Heart left ventricle (tissue), 16 donors: ENCODE measurements around the gene DNAJC17. TPM values are rescaled to one million over a fixed set of nuclear protein-coding genes. Genes with fewer than 3 reads are reported as not detected.

Experiments
- ATAC-seq, 4 donors: fragments of 200-7000 bp; cut with Tn5 transposase; one replicate each; pipeline ENCODE4 v1.9.1; 2020 to 2022; ENCODE audit warnings: moderate library complexity in 4 of 4, mild to moderate bottlenecking in 3 of 4, moderate number of reproducible peaks in 1 of 4
- DNase-seq, 5 donors: peaks; one replicate each; pipeline ENCODE4 v3.0.0-alpha.2; 2020
- H3K27ac ChIP-seq, 12 donors: fragments of 200-600 bp; sonication (generic) in 4 of 12; one replicate each; pipeline versions ENCODE4 v1.5.0 to v1.8.0; 2016 to 2022; ENCODE audit warnings: mild to moderate bottlenecking in 2 of 12
- H3K27me3 ChIP-seq, 9 donors: fragments of 200-600 bp; sonication (generic) in 2 of 9; one replicate each; pipeline versions ENCODE4 v1.5.1 to v1.8.0; 2016 to 2022; ENCODE audit warnings: mild to moderate bottlenecking in 3 of 9
- H3K36me3 ChIP-seq, 9 donors: fragments of 200-600 bp; sonication (generic) in 2 of 9; one replicate each; pipeline versions ENCODE4 v1.5.0 to v1.8.0; 2018 to 2022; ENCODE audit warnings: mild to moderate bottlenecking in 2 of 9
- H3K4me1 ChIP-seq, 12 donors: fragments of 200-600 bp; sonication (generic) in 4 of 12; one replicate each; pipeline versions ENCODE4 v1.5.0 to v1.8.0; 2016 to 2022; ENCODE audit warnings: mild to moderate bottlenecking in 3 of 12
- H3K4me3 ChIP-seq, 12 donors: fragments of 200-600 bp; sonication (generic) in 4 of 12; one replicate each; pipeline versions ENCODE4 v1.5.0 to v1.8.0; 2017 to 2022; ENCODE audit warnings: mild to moderate bottlenecking in 9 of 12, moderate library complexity in 4 of 12
- H3K9me3 ChIP-seq, 12 donors: fragments of 200-600 bp; sonication (generic) in 4 of 12; one replicate each; pipeline versions ENCODE4 v1.5.0 to v1.8.0; 2016 to 2022; ENCODE audit warnings: mild to moderate bottlenecking in 1 of 12
- CTCF ChIP-seq, 12 donors: fragments of 200-600 bp; sonication (generic) in 4 of 12; IDR thresholded peaks; one replicate each; pipeline versions ENCODE4 v1.5.0 to v1.8.0; 2018 to 2022; ENCODE audit warnings: antibody characterized with exemption in 12 of 12, mild to moderate bottlenecking in 5 of 12
- POLR2A ChIP-seq, 2 donors: fragments of 450-650 bp; IDR thresholded peaks; one replicate each; pipeline ENCODE4 v1.6.1; 2017; ENCODE audit warnings: antibody characterized with exemption in 2 of 2, mild to moderate bottlenecking in 2 of 2, moderate library complexity in 2 of 2
- WGBS, 4 donors: extraction: QIAGEN DNeasy Blood & Tissue Kit in 2 of 4; methylation state at CpG; one replicate each; pipeline versions ENCODE4 v1.1.5 to v1.1.7; 2013 to 2018; 5-methylcytosine and 5-hydroxymethylcytosine counted together
- intact Hi-C, 10 donors: fragments of 100-400 bp; cut with DNase I; formaldehyde crosslinking; loops; one replicate each; pipeline versions ENCODE4 v1.11.1 to v1.14.2; 2022
- polyA plus RNA-seq, 2 donors: library from polyadenylated mRNA; stranded (reverse); fragments of 200-250 nt; gene quantifications; one replicate each; pipeline ENCODE4 v1.2.3, GENCODE V29; 2013
- total RNA-seq, 9 donors: library from RNA; depleted of rRNA in 2 of 9; stranded (reverse); fragments of >200 nt in 2 of 9; fragmentation: NEBNext Ultra II Directional in 3 of 9; extraction: Animal tissue kit (Norgen Biotek cat#: 25700) in 3 of 9; gene quantifications; one replicate each; pipeline versions ENCODE4 v1.1.0 to v1.2.4, GENCODE V29; 2016 to 2023
- donor health status: ischemic (EF 13 %, LVEDD 7.1; RV severe dilation, severe dysfunction).
- donor health status: healthy with polysubstance abuse.
- donor health status: DM: no; HTN: yes; CAD: no.
- donor health status: DM: no; HTN: no; CAD: no.
- donor health status: ischemic (EF 25% LVEDD 6.9; RV normal size, moderate dysfunction).
- donor health status: ischemic (EF 25% LVEDD 5.7; RV mildly dilated, moderate dysfunction).
- donor health status: healthy.
- donor health status: DM: yes; HTN: yes; CAD: no.
- donor health status: ischemic (EF 35%, LVEDD 5.7; RV mildly dilated, moderate dysfunction).
- donor health status: nonischemic (EF 11% LVEDD 7.7; RV severe dilation, severe dysfunction).
- donor health status: DM: yes; HTN: yes; CAD: no.
- donor health status: PGD.
- donor health status: ischemic (EF 29% LVEDD 5.4; RV normal size, mild dysfunction).
- donor health status: nonischemic (EF 23%, LVEDD 6.1; RV moderate dilation, normal function).

Gene DNAJC17
- total and polyA plus RNA-seq, 11 donors = 7.6 to 29.9 (median 15.7) TPM

GRCh38 chr15:40754883-40755811, 52.1 kb downstream of the DNAJC17 start, which contains the start of gene RMDN3:
TSS of gene RMDN3 (minus strand) at chr15:40755254. CDS start at chr15:40754783, 471 bp downstream.
- no peaks in the 10 kb centered on the region for H3K9me3 ChIP-seq
- DNase-seq = peak; percentile 93 to 97 (median 94)
- WGBS, 4 donors = 1 to 2% (median 1%) methylated on average over 40 to 66 of the region's 66 CpGs
- TF ChIP-seq POLR2A (IDR thresholded peaks at IDR 0.05) (peak in 1 of 2 donors; percentile 76), CTCF (IDR thresholded peaks at IDR 0.05) (peak in 3 of 12 donors; percentile 20 to 33 (median 29))
- peaks cover 3 to 31% (median 24%) of the 10 kb centered on the region in 9 donors for H3K36me3 ChIP-seq
- H3K27ac ChIP-seq = peak within 1 kb of the TSS in 11 of 12 donors; percentile 51 to 85 (median 80)
- peak within 1 kb of the TSS; percentile 70 to 98 (median 86) for H3K4me3 ChIP-seq
- intact Hi-C loops = loop anchor here in 6 of 10 donors (2.0 to 10.0 kb wide), 6 partner anchors 52 to 186 kb away; partner anchors contain the start of genes DNAJC17 (in 3 of the 6), RAD51 (in 3 of the 6), ZFYVE19 (in 3 of the 6) and VPS18 (in 2 of the 6)
- no peaks in the 10 kb centered on the region for H3K27me3 ChIP-seq
- H3K4me1 ChIP-seq = peaks cover 0 to 24% (median 12%) of the 10 kb centered on the region in 12 donors
- ATAC-seq = peak; percentile 94 to 100 (median 98)

- Histone ChIP-seq H3K36me3 (peaks cover 3 to 37% (median 30%) of the 10 kb centered on the region in 9 donors), H3K27me3 (no peaks in the 10 kb centered on the region), H3K27ac (peak overlapping the region in 11 of 12 donors; percentile 51 to 85 (median 80)), H3K4me3 (peak overlapping the region; percentile 70 to 98 (median 86)), H3K4me1 (peaks cover 0 to 24% (median 12%) of the 10 kb centered on the region in 12 donors), H3K9me3 (no peaks in the 10 kb centered on the region)
- WGBS, 4 donors = 0 to 1% (median 0%) methylated on average over 6 to 22 of the region's 22 CpGs
- intact Hi-C loops = loop anchor here in 5 of 10 donors (2.0 to 10.0 kb wide), 5 partner anchors 52 to 186 kb away; partner anchors contain the start of genes RAD51 (in 3 of the 5), VPS18 (in 2 of the 5), DNAJC17 (in 1 of the 5) and RPUSD2 (in 1 of the 5)
- ATAC-seq (peak in 3 of 4 donors; percentile 30 to 40 (median 31)), DNase-seq (peak in 3 of 5 donors; percentile 33 to 71 (median 41))
- TF ChIP-seq POLR2A (IDR thresholded peaks at IDR 0.05) = no peak
- no peak for TF ChIP-seq CTCF (IDR thresholded peaks at IDR 0.05)
Observed at GRCh38 chr15:40754574-40754882, 52.7 kb downstream of the DNAJC17 start.

GRCh38 chr15:40751745-40752144, 55.5 kb downstream of the DNAJC17 start:
- no peak overlapping the region for H3K27ac ChIP-seq
- H3K36me3 ChIP-seq = peaks cover 3 to 61% (median 50%) of the 10 kb centered on the region in 9 donors
- no peak overlapping the region for H3K4me3 ChIP-seq
- H3K4me1 ChIP-seq = peaks cover 0 to 31% (median 12%) of the 10 kb centered on the region in 12 donors
- no peaks in the 10 kb centered on the region for H3K27me3 ChIP-seq
- intact Hi-C loops = loop anchor here in 4 of 10 donors (5.0 to 10.0 kb wide), 3 partner anchors 57 to 143 kb away; partner anchors contain the start of genes RAD51 (in 3 of the 4) and VPS18 (in 2 of the 4)
- 90 to 95% (median 94%) methylated on average over 7 to 12 of the region's 12 CpGs for WGBS, 4 donors
- no peak for TF ChIP-seq POLR2A (IDR thresholded peaks at IDR 0.05)
- no peak for TF ChIP-seq CTCF (IDR thresholded peaks at IDR 0.05)
- no peak for DNase-seq
- H3K9me3 ChIP-seq = no peaks in the 10 kb centered on the region
- no peak for ATAC-seq
